WERI-Rb-1 (cell line): ENCODE data around the gene NKAIN2.
A peak's percentile ranks its signal among the peaks of the same experiment; 100 is the strongest.

Source experiments
- DNase-seq: peaks from one replicate; pipeline ENCODE4 v3.0.0-alpha.2; 2020
- H3K27ac ChIP-seq: fragments of 250-450 bp; sonication (Bioruptor Pico); 2 replicates; pipeline ENCODE4 v1.5.1; 2020; ENCODE audit warnings: mild to moderate bottlenecking, moderate library complexity
- H3K27me3 ChIP-seq: fragments of 250-450 bp; sonication (Bioruptor Pico); 2 replicates; pipeline ENCODE4 v1.5.1; 2021; ENCODE audit warnings: mild to moderate bottlenecking, low read depth, moderate library complexity; ENCODE audit not compliant: insufficient read depth, severe bottlenecking
- H3K36me3 ChIP-seq: fragments of 250-450 bp; sonication (Bioruptor Pico); 2 replicates; pipeline ENCODE4 v1.5.1; 2020; ENCODE audit warnings: mild to moderate bottlenecking, moderate library complexity
- H3K4me3 ChIP-seq: 2 replicates; pipeline ENCODE4 v1.5.1; 2011; ENCODE audit warnings: low read depth, mild to moderate bottlenecking, control low read depth, low read length
- H3K9me3 ChIP-seq: fragments of 250-450 bp; sonication (Bioruptor Pico); 2 replicates; pipeline ENCODE4 v1.5.1; 2021; ENCODE audit warnings: mild to moderate bottlenecking, moderate library complexity; ENCODE audit not compliant: severe bottlenecking
- CTCF ChIP-seq: IDR thresholded peaks from 2 replicates; pipeline ENCODE4 v1.5.1; 2011; ENCODE audit warnings: low read depth, mild to moderate bottlenecking, control low read depth, inconsistent platforms, low read length

Gene NKAIN2

GRCh38 chr6:124783344-124783743 lies 979.7 kb downstream of the NKAIN2 start:
- TF ChIP-seq CTCF, result no peak
- H3K9me3 ChIP-seq, result no peaks in the 10 kb centered on the region
- no peaks in the 10 kb centered on the region for H3K27me3 ChIP-seq
- no peak overlapping the region for H3K4me3 ChIP-seq
- DNase-seq, result no peak
- no peak overlapping the region for H3K27ac ChIP-seq
- H3K36me3 ChIP-seq, result no peaks in the 10 kb centered on the region

- no peak for DNase-seq
- Histone ChIP-seq H3K9me3 (no peaks in the 10 kb centered on the region), H3K27me3 (no peaks in the 10 kb centered on the region), H3K36me3 (no peaks in the 10 kb centered on the region), H3K27ac (no peak overlapping the region), H3K4me3 (no peak overlapping the region)
- TF ChIP-seq CTCF, result no peak
Measured at GRCh38 chr6:124791156-124791555, 987.5 kb downstream of the NKAIN2 start.

- Histone ChIP-seq H3K9me3 (no peaks in the 10 kb centered on the region), H3K27me3 (no peaks in the 10 kb centered on the region), H3K36me3 (no peaks in the 10 kb centered on the region), H3K27ac (no peak overlapping the region), H3K4me3 (no peak overlapping the region)
- no peak for DNase-seq
- TF ChIP-seq CTCF, result no peak
Measured at GRCh38 chr6:124792386-124792785, 988.7 kb downstream of the NKAIN2 start.

- TF ChIP-seq CTCF, result no peak
- DNase-seq, result no peak
Measured at GRCh38 chr6:124793398-124793797, 989.7 kb downstream of the NKAIN2 start.

GRCh38 chr6:124795643-124796463 lies 992.2 kb downstream of the NKAIN2 start:
- no peaks in the 10 kb centered on the region for H3K36me3 ChIP-seq
- no peak overlapping the region for H3K4me3 ChIP-seq
- no peak overlapping the region for H3K27ac ChIP-seq
- H3K9me3 ChIP-seq, result no peaks in the 10 kb centered on the region
- TF ChIP-seq CTCF, result peak; percentile 77
- H3K27me3 ChIP-seq, result no peaks in the 10 kb centered on the region
- peak; percentile 39 for DNase-seq

More at GRCh38 chr6:124793398-124793797, 989.7 kb downstream of the NKAIN2 start:
- Histone ChIP-seq H3K4me3 (no peak overlapping the region), H3K27me3 (no peaks in the 10 kb centered on the region), H3K27ac (no peak overlapping the region), H3K36me3 (no peaks in the 10 kb centered on the region), H3K9me3 (no peaks in the 10 kb centered on the region)

GRCh38 chr6:124796464-124796970 lies 992.9 kb downstream of the NKAIN2 start:
- DNase-seq, result no peak
- H3K4me3 ChIP-seq, result no peak overlapping the region
- no peak for TF ChIP-seq CTCF

More at GRCh38 chr6:124796464-124796970, 992.9 kb downstream of the NKAIN2 start:
- Histone ChIP-seq H3K9me3 (no peaks in the 10 kb centered on the region), H3K27me3 (no peaks in the 10 kb centered on the region), H3K27ac (no peak overlapping the region), H3K36me3 (no peaks in the 10 kb centered on the region)
